ENCODE measurements around the gene UGGT1.

Gene UGGT1

GRCh38 chr2:128158176-128158575 is 67.2 kb downstream of the UGGT1 start:
- Histone ChIP-seq H3K27ac (ENCODE audit: low read length) (no peak overlapping the region), H3K79me2 (ENCODE audit: low read length) (no peaks in the 10 kb centered on the region), H3K4me1 (ENCODE audit: low read length) (no peaks in the 10 kb centered on the region), H2AFZ (ENCODE audit: low read depth, low read length) (no peak overlapping the region), H3K27me3 (ENCODE audit: low read depth, low read length) (no peaks in the 10 kb centered on the region), H3K9ac (ENCODE audit: low read length) (no peak overlapping the region), H4K20me1 (ENCODE audit: insufficient read depth, low read length) (no peaks in the 10 kb centered on the region), H3K36me3 (replicated peaks; ENCODE audit: low read depth, low read length) (peaks cover 42% of the 10 kb centered on the region), H3K4me2 (ENCODE audit: low read length) (no peak overlapping the region), H3K9me3 (ENCODE audit: insufficient read depth, low read length) (no peaks in the 10 kb centered on the region), H3K4me3 (ENCODE audit: low read length) (no peak overlapping the region)
- TF ChIP-seq EZH2phosphoT487 (IDR thresholded peaks at IDR 0.05; ENCODE audit: low read depth), result no peak
- TF ChIP-seq CTCF (IDR thresholded peaks at IDR 0.05; ENCODE audit: low read depth, low read length), result no peak

- peaks cover 42% of the 10 kb centered on the region for H3K36me3 ChIP-seq (replicated peaks; ENCODE audit: low read depth, low read length)
- no peaks in the 10 kb centered on the region for H3K4me1 ChIP-seq (ENCODE audit: low read length)
- H2AFZ ChIP-seq (ENCODE audit: low read depth, low read length), result no peak overlapping the region
- H3K27ac ChIP-seq (ENCODE audit: low read length), result no peak overlapping the region
- no peaks in the 10 kb centered on the region for H3K27me3 ChIP-seq (ENCODE audit: low read depth, low read length)
- no peak overlapping the region for H3K4me2 ChIP-seq (ENCODE audit: low read length)
- H3K4me3 ChIP-seq (ENCODE audit: low read length), result no peak overlapping the region
- H3K79me2 ChIP-seq (ENCODE audit: low read length), result no peaks in the 10 kb centered on the region
- no peaks in the 10 kb centered on the region for H3K9me3 ChIP-seq (ENCODE audit: insufficient read depth, low read length)
- no peak overlapping the region for H3K9ac ChIP-seq (ENCODE audit: low read length)
- TF ChIP-seq CTCF (IDR thresholded peaks at IDR 0.05; ENCODE audit: low read depth, low read length), result no peak
- no peaks in the 10 kb centered on the region for H4K20me1 ChIP-seq (ENCODE audit: insufficient read depth, low read length)
Observed at GRCh38 chr2:128159437-128159836, 68.4 kb downstream of the UGGT1 start.

- H4K20me1 ChIP-seq (ENCODE audit: insufficient read depth, low read length), result no peaks in the 10 kb centered on the region
- H3K4me1 ChIP-seq (ENCODE audit: low read length), result no peaks in the 10 kb centered on the region
- no peak overlapping the region for H3K4me2 ChIP-seq (ENCODE audit: low read length)
- TF ChIP-seq CTCF (IDR thresholded peaks at IDR 0.05; ENCODE audit: low read depth, low read length) (no peak), EZH2phosphoT487 (IDR thresholded peaks at IDR 0.05; ENCODE audit: low read depth) (no peak)
- peaks cover 35% of the 10 kb centered on the region for H3K36me3 ChIP-seq (replicated peaks; ENCODE audit: low read depth, low read length)
- no peaks in the 10 kb centered on the region for H3K79me2 ChIP-seq (ENCODE audit: low read length)
- H3K9me3 ChIP-seq (ENCODE audit: insufficient read depth, low read length), result no peaks in the 10 kb centered on the region
- no peak overlapping the region for H3K27ac ChIP-seq (ENCODE audit: low read length)
- H3K9ac ChIP-seq (ENCODE audit: low read length), result no peak overlapping the region
- H3K4me3 ChIP-seq (ENCODE audit: low read length), result no peak overlapping the region
- no peaks in the 10 kb centered on the region for H3K27me3 ChIP-seq (ENCODE audit: low read depth, low read length)
- no peak overlapping the region for H2AFZ ChIP-seq (ENCODE audit: low read depth, low read length)
Observed at GRCh38 chr2:128160616-128161275, 69.7 kb downstream of the UGGT1 start.

- no peak for TF ChIP-seq CTCF (IDR thresholded peaks at IDR 0.05; ENCODE audit: low read depth, low read length)
- TF ChIP-seq EZH2phosphoT487 (IDR thresholded peaks at IDR 0.05; ENCODE audit: low read depth), result no peak
- no peak overlapping the region for H3K4me3 ChIP-seq (ENCODE audit: low read length)
- no peak overlapping the region for H2AFZ ChIP-seq (ENCODE audit: low read depth, low read length)
- H3K4me1 ChIP-seq (ENCODE audit: low read length), result no peaks in the 10 kb centered on the region
- no peak overlapping the region for H3K9ac ChIP-seq (ENCODE audit: low read length)
- no peak overlapping the region for H3K27ac ChIP-seq (ENCODE audit: low read length)
- peaks cover 39% of the 10 kb centered on the region for H3K36me3 ChIP-seq (replicated peaks; ENCODE audit: low read depth, low read length)
- no peaks in the 10 kb centered on the region for H3K9me3 ChIP-seq (ENCODE audit: insufficient read depth, low read length)
- H3K4me2 ChIP-seq (ENCODE audit: low read length), result no peak overlapping the region
- no peaks in the 10 kb centered on the region for H4K20me1 ChIP-seq (ENCODE audit: insufficient read depth, low read length)
- no peaks in the 10 kb centered on the region for H3K27me3 ChIP-seq (ENCODE audit: low read depth, low read length)
- H3K79me2 ChIP-seq (ENCODE audit: low read length), result no peaks in the 10 kb centered on the region
Observed at GRCh38 chr2:128162266-128162665, 71.3 kb downstream of the UGGT1 start.
